HG03575 (cell line): Measurements from ENCODE around the gene KREMEN1.

Experiments
- ATAC-seq: cut with Tn5 transposase; IDR thresholded peaks from one replicate; pipeline ENCODE4 v1.9.1; 2021; ENCODE audit not compliant: unreplicated experiment, insufficient number of reproducible peaks, low FRiP score; ENCODE audit errors: extremely low read depth

The KREMEN1 gene

DNA sequence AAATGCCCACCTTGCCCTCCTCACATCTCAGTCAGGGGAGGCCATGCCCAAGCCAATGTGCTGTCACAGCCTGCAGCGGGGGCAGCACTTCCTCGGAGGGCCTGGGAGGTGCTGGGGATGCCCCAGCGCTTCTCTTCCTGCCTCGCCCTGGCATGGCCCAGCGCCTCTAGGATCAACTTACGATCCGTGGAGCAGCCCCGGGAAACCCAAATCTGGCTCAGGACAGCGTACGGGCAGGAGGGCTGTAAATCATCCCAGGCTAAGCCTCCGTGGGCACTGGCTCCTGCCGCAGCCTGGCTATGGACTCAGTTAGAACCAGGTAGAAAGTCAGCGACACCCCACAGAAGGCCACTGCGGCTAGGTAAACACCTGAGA is 71.9 kb downstream of the KREMEN1 start:
- ATAC-seq, result no peak

DNA sequence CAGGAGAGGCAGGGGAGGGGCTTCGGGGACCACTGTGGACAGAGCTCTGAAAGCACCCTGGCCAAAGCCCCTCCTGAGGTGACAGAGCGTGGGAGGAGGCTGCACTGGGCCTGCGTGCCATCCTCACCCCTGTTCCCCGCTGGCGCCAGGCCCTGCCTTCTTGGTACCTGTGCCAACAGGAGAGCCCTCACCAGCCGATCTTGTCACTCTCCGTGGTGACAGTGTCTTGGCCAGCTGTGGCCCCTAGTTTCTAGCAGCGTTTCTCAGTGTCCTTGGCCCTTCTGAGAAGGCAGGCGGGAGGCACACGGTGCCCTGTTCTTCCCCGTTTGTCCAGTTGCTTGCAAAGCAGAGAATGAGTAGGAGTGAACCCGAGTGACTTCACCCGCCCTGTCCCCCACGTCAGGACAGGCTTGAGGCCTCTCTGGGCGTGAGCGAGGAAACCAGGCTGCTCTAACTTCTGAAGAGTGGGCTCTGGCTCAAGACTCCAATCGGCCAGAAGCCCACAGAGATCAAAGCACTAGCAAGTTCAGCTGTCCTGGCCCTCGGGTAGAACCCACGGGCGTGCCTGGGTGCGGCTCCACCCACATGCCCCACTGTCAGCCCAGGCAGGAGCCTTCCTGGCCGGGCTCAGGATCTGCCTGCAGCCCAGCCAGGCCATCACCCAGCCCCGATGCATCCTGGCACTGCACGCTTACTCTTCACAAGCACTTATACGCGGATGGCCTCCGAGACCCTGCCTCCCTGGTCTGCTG is 72.7 kb downstream of the KREMEN1 start:
- ATAC-seq, result no peak

DNA sequence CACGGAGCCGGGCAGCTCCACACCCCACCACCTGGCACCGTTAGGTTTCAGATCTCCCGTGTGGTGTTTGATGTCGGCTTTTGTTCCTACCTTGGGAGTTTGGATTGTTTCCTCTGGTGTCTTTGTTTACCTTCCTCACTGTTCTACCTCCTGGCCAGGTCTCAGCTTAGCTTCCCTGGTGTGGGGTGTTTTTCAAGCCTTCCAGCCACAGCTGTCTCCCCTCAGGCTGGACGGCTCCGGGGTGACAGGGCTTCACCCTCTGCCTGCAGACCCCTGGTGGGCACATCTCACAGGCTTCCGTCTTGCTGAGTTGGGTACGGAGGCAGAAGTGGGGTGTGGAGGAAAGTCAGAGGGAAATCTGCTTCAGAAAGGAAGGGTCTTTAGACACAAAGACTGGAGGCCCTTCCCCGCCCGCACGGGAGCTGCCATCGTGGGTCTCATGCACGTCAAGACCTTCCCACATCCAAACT is 73.3 kb downstream of the KREMEN1 start:
- no peak for ATAC-seq

DNA sequence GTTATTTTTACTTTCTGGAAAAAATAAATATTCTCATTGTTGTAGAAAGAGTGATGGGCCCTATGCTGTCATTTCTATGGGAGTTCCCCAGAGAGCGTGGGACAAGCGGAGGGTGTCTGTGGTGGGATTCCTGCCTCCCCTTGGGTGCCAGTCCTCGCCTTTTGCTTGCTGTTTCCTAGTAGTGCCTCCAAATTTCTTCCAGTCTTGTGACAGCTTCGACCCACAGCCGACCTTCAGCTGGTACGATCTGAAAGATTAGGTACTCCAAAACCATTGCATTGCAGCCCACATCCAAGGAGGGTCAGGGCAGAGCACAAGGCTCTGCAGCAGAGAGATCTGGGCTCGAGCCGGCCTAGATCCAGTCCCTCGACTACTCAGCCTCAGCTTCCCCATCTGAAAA is 73.9 kb downstream of the KREMEN1 start:
- ATAC-seq, result no peak

DNA sequence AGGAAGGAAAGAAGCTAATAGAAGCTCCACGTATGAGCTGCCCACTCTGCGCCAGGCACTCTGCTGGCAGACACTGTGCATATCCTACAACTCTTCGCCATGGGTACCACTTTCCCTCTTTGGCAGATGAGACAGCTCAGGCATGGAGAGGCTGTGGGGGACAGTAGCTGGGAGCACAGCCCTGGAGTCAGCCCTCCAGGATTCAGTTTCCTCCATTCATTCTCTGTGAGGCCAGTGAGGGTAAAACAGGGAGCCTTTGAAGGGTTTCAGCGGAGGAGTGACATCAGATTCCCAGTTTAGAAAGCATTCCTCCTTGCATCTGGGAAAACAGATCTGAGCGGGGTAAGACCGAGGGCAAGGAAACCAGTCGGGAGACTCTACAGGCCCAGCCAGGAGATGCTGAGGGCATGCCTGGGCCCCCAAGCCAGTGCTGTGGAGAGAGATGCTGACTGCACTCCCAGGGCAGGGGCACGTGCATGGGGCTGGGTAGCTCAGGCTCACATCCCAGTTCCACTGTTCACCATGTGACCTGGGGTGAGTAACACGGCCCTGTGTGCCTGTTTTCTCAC is 74.6 kb downstream of the KREMEN1 start:
- no peak for ATAC-seq

DNA sequence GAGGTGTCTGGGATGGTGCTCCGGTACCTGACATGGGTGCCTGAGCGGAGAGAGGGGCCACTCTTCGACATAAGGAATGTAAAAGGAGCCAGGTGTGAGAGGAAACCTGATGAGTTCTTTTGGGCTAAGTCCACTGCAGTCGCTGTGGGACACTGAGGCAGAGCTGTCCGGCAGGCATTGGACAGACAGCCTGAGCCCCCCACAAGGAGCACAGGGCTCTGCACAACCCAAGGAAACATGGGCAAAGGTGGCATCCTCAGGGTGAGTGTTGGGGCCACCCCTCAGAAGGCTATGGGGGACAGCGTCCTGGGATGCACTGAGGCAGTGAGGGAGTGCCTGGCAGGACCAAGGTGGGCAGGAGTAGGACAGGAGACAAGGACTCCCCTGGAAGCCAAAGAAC is 75.2 kb downstream of the KREMEN1 start:
- ATAC-seq, result no peak

DNA sequence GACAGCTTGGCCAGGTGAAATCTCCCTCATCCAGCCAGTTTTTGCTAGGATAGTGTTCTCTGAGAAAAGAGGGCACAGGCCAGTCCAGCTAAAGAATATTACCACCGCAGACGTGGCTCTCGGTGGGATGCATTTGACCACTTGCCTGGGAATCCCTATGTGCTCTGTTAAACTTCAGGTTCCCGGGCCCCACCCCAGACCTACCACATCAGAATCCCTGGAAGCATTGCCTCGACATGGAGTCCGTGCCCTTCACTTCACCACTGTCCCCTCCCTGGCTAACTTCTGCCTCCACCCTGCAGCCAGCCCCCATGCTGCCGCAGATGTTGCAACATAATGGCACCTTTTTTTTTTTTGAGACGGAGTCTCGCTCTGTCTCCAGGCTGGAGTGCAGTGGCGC is 76.0 kb downstream of the KREMEN1 start:
- no peak for ATAC-seq

DNA sequence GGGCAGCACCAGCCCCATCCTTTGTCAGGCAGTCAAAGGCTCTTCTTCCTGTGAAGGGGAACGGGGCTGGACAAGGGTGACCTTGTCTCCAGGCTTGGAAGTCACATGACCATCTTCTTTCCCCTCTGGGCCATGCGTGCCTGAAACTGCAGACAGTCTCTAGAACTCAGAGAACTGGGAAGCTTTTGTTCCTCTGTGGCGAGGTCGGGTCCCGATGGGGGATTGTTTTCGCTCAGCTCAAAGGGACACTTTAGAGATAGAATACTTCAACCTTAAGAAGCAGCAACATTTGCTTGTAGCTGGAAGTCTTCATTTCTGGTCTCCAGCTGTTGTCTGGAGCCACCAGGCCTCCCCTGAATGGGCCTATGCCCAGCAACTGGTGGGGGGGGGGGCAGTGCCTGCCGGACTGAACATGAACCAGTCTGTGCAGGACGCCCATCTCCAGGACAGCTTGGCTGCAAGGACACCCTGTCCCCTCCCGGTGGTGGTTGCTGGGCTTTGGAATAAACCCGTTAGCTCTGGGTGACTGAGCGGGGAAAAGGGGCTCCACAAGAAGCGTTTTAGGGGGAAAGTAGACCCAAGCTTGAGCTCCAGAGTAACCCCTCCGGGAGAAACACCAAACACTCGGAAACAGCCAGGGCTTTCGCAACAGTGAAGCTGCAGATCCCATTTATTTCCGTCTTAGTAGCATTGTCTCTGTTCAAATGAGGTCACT is 77.2 kb downstream of the KREMEN1 start:
- ATAC-seq, result no peak

DNA sequence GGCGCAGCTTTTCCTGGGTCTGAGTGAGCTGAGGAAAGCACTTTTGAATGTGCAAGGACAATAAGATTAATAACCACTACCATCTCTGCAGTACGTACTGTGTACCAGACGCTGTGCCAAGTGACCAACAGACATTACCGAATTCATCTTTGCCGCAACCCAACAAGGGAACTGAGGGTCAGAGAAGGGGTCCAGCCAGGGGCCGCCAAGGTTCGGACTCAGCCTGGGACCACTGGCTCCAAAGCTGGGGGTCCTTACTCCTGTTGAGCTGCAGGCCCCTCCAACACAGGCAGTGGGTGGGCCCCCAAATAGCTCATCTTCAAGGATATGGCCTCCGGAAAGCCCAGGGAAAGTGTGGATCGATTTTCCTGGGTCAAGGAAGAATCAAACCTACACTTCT is 77.9 kb downstream of the KREMEN1 start:
- ATAC-seq, result no peak

DNA sequence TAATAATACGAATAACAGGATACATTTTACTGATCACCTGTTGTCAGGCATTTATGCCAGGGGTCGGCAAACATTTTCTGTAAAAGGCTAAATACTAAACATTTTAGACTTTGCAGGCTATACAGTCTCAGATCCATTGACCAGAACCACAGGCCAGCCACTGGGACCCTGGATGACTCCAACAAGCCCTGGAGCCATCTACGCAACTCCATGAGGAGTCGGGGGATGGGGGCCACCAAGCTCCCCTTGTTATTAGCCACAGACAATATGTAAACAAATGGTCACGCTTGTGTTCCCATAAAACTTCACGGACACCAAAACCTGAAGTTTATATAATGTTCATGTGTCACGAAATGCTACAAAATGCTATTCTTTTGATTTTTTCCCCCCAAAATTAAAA is 78.5 kb downstream of the KREMEN1 start:
- no peak for ATAC-seq

DNA sequence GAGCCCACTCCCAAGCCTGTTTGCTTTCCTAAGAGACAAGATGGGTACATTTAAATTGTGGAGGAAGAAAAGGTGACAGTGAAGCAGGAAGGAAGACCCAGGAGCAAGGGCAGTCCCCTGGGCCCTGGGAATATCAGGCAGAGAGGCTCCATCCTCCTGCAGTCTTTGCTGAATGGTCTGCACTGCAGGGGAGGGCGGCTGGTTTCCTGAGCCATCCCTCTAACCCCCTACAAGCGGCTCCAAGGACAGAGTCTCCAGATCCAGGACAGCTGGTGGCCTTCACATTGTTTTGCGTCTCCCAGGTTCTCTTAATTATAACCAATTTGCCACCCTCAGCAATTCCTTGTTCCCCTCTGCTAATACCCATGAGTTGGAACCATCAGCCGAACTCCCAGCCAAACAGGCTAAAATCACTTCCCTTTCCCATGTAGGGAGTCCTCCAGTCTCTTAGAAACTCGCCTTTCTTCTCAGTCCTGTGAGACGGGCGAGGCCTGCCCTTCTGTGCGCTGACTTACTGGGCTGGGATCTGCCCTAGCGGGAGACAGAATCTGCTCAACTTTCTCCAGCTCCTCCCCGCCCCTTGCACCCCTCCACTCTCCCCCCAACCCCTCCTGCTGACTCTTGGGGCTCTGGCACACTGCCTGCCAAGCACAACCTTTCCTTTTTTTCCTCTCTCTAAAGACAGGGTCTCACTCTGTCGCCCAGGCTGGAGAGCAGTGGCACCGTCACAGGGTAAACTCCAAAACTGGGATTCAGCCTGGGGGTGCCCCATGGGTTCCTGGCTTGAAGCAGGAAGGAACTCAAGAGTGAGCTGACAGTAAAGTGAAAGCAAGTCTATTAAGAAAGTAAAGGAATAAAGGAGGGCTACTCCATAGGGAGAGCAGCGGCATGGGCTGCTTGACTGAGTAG is 79.5 kb downstream of the KREMEN1 start:
- no peak for ATAC-seq

DNA sequence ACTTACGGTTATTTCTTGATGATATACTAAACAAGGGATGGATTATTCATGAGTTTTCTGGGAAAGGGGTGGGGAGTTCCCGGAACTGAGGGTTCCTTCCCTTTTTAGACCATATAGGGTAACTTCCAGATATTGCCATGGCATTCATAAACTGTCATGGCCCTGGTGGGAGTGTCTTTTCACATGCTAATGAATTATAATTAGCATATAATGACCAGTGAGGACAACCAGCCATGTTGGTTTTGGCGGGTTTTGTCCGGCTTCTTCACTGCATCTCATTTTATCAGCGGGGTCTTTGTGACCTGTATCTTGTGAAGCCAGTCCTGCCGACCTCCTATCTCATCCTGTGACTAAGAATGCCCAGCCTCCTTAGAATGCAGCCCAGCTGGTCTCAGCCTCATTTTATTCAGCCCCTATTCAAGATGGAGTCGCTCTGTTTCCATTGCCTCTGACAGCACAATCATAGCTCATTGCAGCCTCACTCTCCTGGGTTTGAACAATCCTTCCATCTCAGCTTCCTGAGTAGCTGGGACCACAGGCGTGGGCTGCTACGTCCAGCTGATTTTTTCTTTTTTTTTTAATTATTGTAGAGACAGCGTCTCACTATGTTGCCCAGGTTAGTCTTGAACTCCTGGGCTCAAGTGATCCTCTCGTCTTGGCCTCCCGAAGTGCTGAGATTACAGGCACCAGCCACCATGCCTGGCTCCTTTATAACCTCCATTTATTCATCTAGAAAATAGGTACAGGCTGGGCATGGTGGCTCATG is 80.3 kb downstream of the KREMEN1 start:
- ATAC-seq, result no peak

DNA sequence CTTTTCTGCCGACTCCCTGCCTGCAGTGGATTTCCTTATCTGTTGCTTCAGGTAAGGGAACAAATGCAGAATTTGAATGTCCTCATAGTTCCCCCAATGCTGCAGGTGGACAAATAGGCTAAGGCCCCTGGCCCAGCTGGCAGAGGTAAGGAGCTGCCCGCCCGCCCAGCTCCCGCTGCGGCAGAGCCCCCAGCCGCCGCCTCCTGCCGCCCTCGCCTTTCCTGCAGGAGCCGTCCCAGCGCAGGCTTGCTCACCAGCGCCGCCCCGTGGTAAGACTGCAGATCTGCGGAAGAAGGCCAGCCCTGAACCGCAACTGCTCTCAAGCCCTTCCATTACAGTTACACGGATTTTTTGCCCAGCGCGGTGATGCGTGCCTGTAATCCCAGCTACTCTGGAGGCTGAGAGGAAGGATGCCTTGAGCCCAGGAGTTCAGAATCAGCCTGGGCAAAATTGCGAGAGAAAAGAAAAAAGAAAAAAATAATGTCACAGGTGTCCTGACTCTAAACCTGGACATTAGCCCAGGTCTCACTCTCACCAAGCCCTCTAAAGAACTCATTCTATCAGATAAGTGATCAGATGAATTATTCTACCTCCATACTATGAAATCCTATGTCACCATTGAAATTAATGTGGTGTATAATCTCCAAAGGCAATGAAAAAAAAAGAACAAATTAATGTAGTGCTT is 81.7 kb downstream of the KREMEN1 start:
- no peak for ATAC-seq

DNA sequence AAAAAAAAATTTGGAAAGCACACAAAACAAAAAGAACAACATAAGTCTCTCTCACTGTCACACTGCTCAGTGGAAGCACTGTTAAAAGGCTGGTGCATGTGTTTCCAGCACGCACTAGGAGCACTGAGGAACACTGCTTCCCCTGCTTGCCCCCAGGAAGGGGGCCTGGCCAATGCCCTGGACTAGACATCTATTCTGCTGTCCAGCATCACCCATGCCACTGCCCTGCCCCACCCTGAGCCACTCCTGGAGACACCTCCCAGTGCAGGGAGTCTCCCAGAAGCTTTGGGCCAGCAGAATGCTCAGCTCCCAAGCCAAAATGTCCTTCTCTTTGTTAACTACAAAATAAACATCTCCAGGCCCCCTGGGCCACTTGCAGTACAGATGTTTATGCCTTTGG is 83.1 kb downstream of the KREMEN1 start:
- ATAC-seq, result no peak

DNA sequence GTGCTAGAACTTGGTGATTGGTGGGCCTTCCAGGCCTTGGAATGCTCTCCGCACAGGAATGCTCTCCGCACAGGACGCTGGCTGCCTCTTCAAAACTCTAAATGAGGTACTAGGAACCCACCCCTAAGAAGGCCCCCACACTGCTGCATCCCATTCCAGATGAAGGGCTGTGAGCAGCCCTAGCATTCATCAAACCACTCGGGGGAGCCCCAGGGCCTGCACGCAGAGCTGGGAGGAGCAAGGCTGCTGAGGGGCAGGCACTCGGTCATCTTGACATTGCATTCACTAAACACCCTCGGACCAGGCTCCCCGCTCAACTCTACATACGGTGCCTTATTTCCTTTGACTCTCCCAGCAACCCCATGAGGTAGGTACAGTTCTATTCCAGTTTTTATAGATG is 83.7 kb downstream of the KREMEN1 start:
- no peak for ATAC-seq

DNA sequence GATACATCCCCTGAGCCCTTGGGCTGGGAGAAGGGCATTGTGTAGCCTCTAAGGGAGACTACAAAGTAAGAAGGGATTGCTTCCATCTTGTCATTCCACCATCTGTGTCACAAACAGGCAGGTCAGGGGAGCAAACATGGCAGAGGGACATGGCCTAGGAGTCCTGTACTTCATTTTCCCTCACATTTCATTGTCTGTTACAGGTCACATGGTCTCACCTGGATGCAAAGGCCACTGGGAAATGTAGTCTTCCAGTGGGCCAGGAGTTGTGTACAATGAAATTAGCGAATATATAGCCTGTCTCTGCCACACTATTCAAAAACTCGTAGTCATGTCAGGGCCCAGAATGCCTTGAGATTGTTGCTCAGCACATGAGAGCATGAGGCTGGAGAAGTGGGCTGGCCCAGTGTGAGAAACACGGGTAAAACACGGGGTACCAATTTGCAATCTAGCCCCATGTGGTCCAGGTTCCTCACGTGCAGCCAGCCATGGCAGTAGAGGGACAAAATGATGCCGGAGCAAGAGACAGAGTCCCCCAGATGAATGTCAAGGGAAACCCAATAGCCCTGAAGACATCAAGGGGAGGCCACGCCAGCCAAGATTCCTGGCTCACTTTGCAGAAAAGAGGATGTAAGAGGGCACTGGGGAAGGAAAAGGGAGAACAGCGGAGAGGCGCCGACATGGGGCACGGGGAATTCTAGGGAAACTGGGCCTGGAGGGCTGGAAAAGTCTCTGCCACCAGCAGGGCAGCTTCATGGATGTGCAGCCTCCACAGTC is 85.1 kb downstream of the KREMEN1 start:
- no peak for ATAC-seq

DNA sequence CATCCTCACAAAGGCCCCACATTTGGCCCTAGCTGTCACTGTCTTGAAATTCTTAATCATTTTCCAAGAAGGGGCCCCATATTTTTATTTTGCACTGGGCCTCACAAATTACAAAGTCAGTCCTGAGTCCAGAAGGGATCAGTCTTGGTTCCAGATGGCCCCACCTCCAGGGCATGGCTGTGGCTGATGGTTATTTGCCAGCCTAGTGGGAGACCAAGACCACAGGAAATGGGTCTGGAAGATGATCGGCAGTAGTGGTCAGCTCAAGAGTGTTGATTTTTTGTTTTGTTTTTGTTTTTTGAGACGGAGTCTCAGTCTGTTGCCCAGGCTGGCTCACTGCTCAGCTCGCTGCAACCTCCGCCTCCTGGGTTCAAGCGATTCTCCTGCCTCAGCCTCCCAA is 85.7 kb downstream of the KREMEN1 start:
- ATAC-seq, result no peak
